HepG2 (cell line): ENCODE measurements around the gene ABCA4. TPM values are rescaled to one million over a fixed set of nuclear protein-coding genes. Genes with fewer than 3 reads are reported as not detected.

ENCODE experiments used
- ARID3A ChIP-seq: IDR thresholded peaks from 2 replicates; pipeline ENCODE4 v1.6.1; 2012; ENCODE audit warnings: low read depth, low read length, improper control_type of control experiment
- ATF3 ChIP-seq: sonication (generic); formaldehyde crosslinking; IDR thresholded peaks from 2 replicates; pipeline ENCODE4 v1.4.0; 2020; ENCODE audit warnings: missing genetic modification reagents
- ATF5 ChIP-seq: sonication (generic); formaldehyde crosslinking; IDR thresholded peaks from 2 replicates; pipeline ENCODE4 v1.4.0; 2020; ENCODE audit warnings: mild to moderate bottlenecking, low read depth, missing genetic modification reagents
- CBX1 ChIP-seq: IDR thresholded peaks from one replicate; pipeline ENCODE4 v1.6.1; 2016; ENCODE audit warnings: antibody characterized with exemption, low read depth
- GABPB1 ChIP-seq: IDR thresholded peaks from 2 replicates; pipeline ENCODE4 v1.6.1; 2016; ENCODE audit warnings: mild to moderate bottlenecking, missing genetic modification reagents, moderate library complexity, missing compliant biosample characterization
- GATAD2A ChIP-seq: IDR thresholded peaks from 2 replicates; pipeline ENCODE4 v1.6.1; 2016
- GFI1 ChIP-seq: sonication (generic); formaldehyde crosslinking; IDR thresholded peaks from 2 replicates; pipeline ENCODE4 v1.5.0; 2020; ENCODE audit warnings: missing genetic modification reagents, mild to moderate bottlenecking, borderline replicate concordance
- HMG20A ChIP-seq: IDR thresholded peaks from 2 replicates; pipeline ENCODE4 v1.6.1; 2016; ENCODE audit warnings: borderline replicate concordance
- HNF4A ChIP-seq: sonication (generic); formaldehyde crosslinking; IDR thresholded peaks from 2 replicates; pipeline ENCODE4 v1.4.0; 2020; ENCODE audit warnings: missing genetic modification reagents
- HOMEZ ChIP-seq: IDR thresholded peaks from 2 replicates; pipeline ENCODE4 v1.6.1; 2016; ENCODE audit warnings: low read depth
- IKZF5 ChIP-seq: IDR thresholded peaks from 2 replicates; pipeline ENCODE4 v1.6.1; 2018; ENCODE audit warnings: missing genetic modification reagents, mild to moderate bottlenecking, missing compliant biosample characterization
- JUND ChIP-seq: sonication (generic); formaldehyde crosslinking; IDR thresholded peaks from 2 replicates; pipeline ENCODE4 v1.8.0; 2022; ENCODE audit warnings: mild to moderate bottlenecking, missing genetic modification reagents
- KLF16 ChIP-seq, 2 experiments: sonication (generic) in 1 of 2; formaldehyde crosslinking in 1 of 2; IDR thresholded peaks; 2 replicates each; pipeline versions ENCODE4 v1.6.1 to v1.8.0; 2016 to 2023; ENCODE audit warnings: missing genetic modification reagents in 2 of 2, missing compliant biosample characterization in 1 of 2
- NR2F1 ChIP-seq, 2 experiments: fragments of 450-650 bp in 1 of 2; formaldehyde crosslinking in 1 of 2; IDR thresholded peaks; 2 replicates each; pipeline versions ENCODE4 v1.5.0 to v1.6.1; 2016 to 2020; ENCODE audit warnings: mild to moderate bottlenecking in 1 of 2, missing compliant biosample characterization in 1 of 2, missing genetic modification reagents in 1 of 2, moderate library complexity in 1 of 2
- NR2F6 ChIP-seq, 2 experiments: IDR thresholded peaks; 2 replicates each; pipeline ENCODE4 v1.6.1; 2016; ENCODE audit warnings: antibody characterized with exemption in 1 of 2, mild to moderate bottlenecking in 1 of 2
- SAP130 ChIP-seq: IDR thresholded peaks from 2 replicates; pipeline ENCODE4 v1.6.1; 2016; ENCODE audit warnings: low read depth
- SOX6 ChIP-seq, 2 experiments: fragments of 450-650 bp in 1 of 2; sonication (generic) in 1 of 2; formaldehyde crosslinking in 1 of 2; IDR thresholded peaks; 2 replicates each; pipeline versions ENCODE4 v1.4.0 to v1.6.1; 2017 to 2020; ENCODE audit warnings: antibody characterized with exemption in 1 of 2, mild to moderate bottlenecking in 1 of 2, missing genetic modification reagents in 1 of 2
- TARDBP ChIP-seq: sonication (generic); formaldehyde crosslinking; IDR thresholded peaks from 2 replicates; pipeline ENCODE4 v1.8.0; 2022; ENCODE audit warnings: mild to moderate bottlenecking, missing genetic modification reagents
- WIZ ChIP-seq: sonication (generic); formaldehyde crosslinking; IDR thresholded peaks from 2 replicates; pipeline ENCODE4 v1.5.1; 2020; ENCODE audit warnings: mild to moderate bottlenecking, missing genetic modification reagents
- ZC3H4 ChIP-seq: sonication (generic); formaldehyde crosslinking; IDR thresholded peaks from 2 replicates; pipeline ENCODE4 v1.4.0; 2020; ENCODE audit warnings: missing genetic modification reagents, borderline replicate concordance
- ZNF235 ChIP-seq: sonication (generic); formaldehyde crosslinking; IDR thresholded peaks from 2 replicates; pipeline ENCODE4 v1.8.1; 2023; ENCODE audit warnings: mild to moderate bottlenecking, missing genetic modification reagents, borderline replicate concordance
- ZNF430 ChIP-seq: sonication (generic); formaldehyde crosslinking; IDR thresholded peaks from 2 replicates; pipeline ENCODE4 v1.9.0; 2021; ENCODE audit warnings: mild to moderate bottlenecking, missing genetic modification reagents
- ZNF556 ChIP-seq: sonication (generic); formaldehyde crosslinking; IDR thresholded peaks from 2 replicates; pipeline ENCODE4 v1.4.0; 2020; ENCODE audit warnings: mild to moderate bottlenecking, missing genetic modification reagents, borderline replicate concordance
- polyA plus RNA-seq, 8 experiments: library from polyadenylated mRNA; depleted of rRNA in 3 of 8; stranded (reverse) in 7 of 8; unstranded in 1 of 8; fragments of >200 nt; fragmentation: Illumina TruSeq in 4 of 8; extraction: Trizol in 4 of 8; gene quantifications; 2 replicates each; pipeline versions ENCODE4 v1.2.1 to v1.2.3, GENCODE V29; 2011 to 2016; ENCODE audit warnings: low read depth in 4 of 8, missing spikeins in 1 of 8, mixed read lengths in 1 of 8; ENCODE audit not compliant: insufficient read depth in 1 of 8
- total RNA-seq, 5 experiments: library from RNA; depleted of rRNA; stranded (reverse); fragments of >200 nt; fragmentation: Illumina TruSeq; extraction: Trizol; gene quantifications; 2 replicates each; pipeline ENCODE4 v1.2.3, GENCODE V29; 2016; ENCODE audit warnings: low read depth in 1 of 5

Gene ABCA4
- total and polyA plus RNA-seq, 2 of the 13 experiments (the other 11 are each of a cell fraction or from before 2014, with no cell fraction given), result 0.24 to 0.67 TPM

GRCh38 chr1:94033849-94034248, 87.1 kb downstream of the ABCA4 start (continued):
- TF ChIP-seq ATF3 (CRISPR knock-in tag) (peak; percentile 80; the same call in 1 of the 2 replicates), NR2F6 (IDR thresholded peaks at IDR 0.05) (peak; percentile 32; the same call in 1 of the 2 replicates), NR2F6 (CRISPR knock-in tag; IDR thresholded peaks at IDR 0.05) (peak; percentile 27; the same call in 1 of the 2 replicates), IKZF5 (CRISPR knock-in tag) (peak; percentile 17; the same call in 1 of the 2 replicates), KLF16 (CRISPR knock-in tag; IDR thresholded peaks at IDR 0.05) (peak in 1 of 2 experiments; percentile 34; a peak in 1 of 4 replicates), NR2F1 (CRISPR knock-in tag; IDR thresholded peaks at IDR 0.05) (peak in 1 of 2 experiments; percentile 27; a peak in 1 of 4 replicates), TARDBP (CRISPR knock-in tag) (0 out of 2 replicates have a peak, but pooled peaks have one; percentile 24), CBX1 (no peak), GABPB1 (CRISPR knock-in tag) (0 out of 2 replicates have a peak, but pooled peaks have one; percentile 9), ZNF235 (CRISPR knock-in tag) (no peak), GATAD2A (CRISPR knock-in tag) (peak; percentile 51), HMG20A (CRISPR knock-in tag) (peak; percentile 68; the same call in 1 of the 2 replicates), SAP130 (peak; percentile 37; the same call in 1 of the 2 replicates), ARID3A (0 out of 2 replicates have a peak, but pooled peaks have one; percentile 29), ZNF430 (CRISPR knock-in tag) (no peak), WIZ (no peak), GFI1 (0 out of 2 replicates have a peak, but pooled peaks have one; percentile 24), ATF5 (CRISPR knock-in tag) (no peak), ZC3H4 (CRISPR knock-in tag) (no peak), SOX6 (IDR thresholded peaks at IDR 0.05) (no peak), SOX6 (CRISPR knock-in tag; IDR thresholded peaks at IDR 0.05) (0 out of 2 replicates have a peak, but pooled peaks have one; percentile 32), JUND (CRISPR knock-in tag) (peak; percentile 39; the same call in 1 of the 2 replicates), HNF4A (peak; percentile 69), HOMEZ (CRISPR knock-in tag) (peak; percentile 37; the same call in 1 of the 2 replicates), ZNF556 (CRISPR knock-in tag) (no peak)
